Germinal center (tissue), 1 donor: Measurements from ENCODE around the gene SYPL1.
A peak's percentile ranks its signal among the peaks of the same experiment; 100 is the strongest.

Experiments
- DNase-seq: peaks from one replicate; pipeline ENCODE4 v3.0.0; 2012; ENCODE audit warnings: mixed read lengths, low spot score

SYPL1 gene

GRCh38 chr7:106121189-106121810 is 9.2 kb upstream of the SYPL1 start:
- no peak for DNase-seq

GRCh38 chr7:106120500-106120899 is 8.4 kb upstream of the SYPL1 start:
- no peak for DNase-seq

- no peak for DNase-seq
Observed at GRCh38 chr7:106119719-106120118, 7.6 kb upstream of the SYPL1 start.

- DNase-seq: no peak
Observed at GRCh38 chr7:106117786-106118544, 5.9 kb upstream of the SYPL1 start.

- DNase-seq: no peak
Observed at GRCh38 chr7:106116161-106116704, 4.1 kb upstream of the SYPL1 start.

GRCh38 chr7:106114716-106115383 is 2.7 kb upstream of the SYPL1 start:
- DNase-seq: peak; percentile 29

- DNase-seq: no peak
Observed at GRCh38 chr7:106112972-106113421, 885 bp upstream of the SYPL1 start.

- peak; percentile 46 for DNase-seq
Observed at GRCh38 chr7:106111655-106112117, 426 bp downstream of the SYPL1 start.

GRCh38 chr7:106110885-106111654 is 1.0 kb downstream of the SYPL1 start:
- DNase-seq: no peak

- DNase-seq: no peak
Observed at GRCh38 chr7:106110238-106110560, 1.9 kb downstream of the SYPL1 start.

- no peak for DNase-seq
Observed at GRCh38 chr7:106109521-106110237, 2.4 kb downstream of the SYPL1 start.

- DNase-seq: no peak
Observed at GRCh38 chr7:106108991-106109390, 3.1 kb downstream of the SYPL1 start.

GRCh38 chr7:106104721-106105260 is 7.3 kb downstream of the SYPL1 start:
- DNase-seq: no peak

- DNase-seq: no peak
Observed at GRCh38 chr7:106102387-106102966, 9.6 kb downstream of the SYPL1 start.

GRCh38 chr7:106101726-106102125 is 10.4 kb downstream of the SYPL1 start:
- no peak for DNase-seq

GRCh38 chr7:106100863-106101629 is 11.1 kb downstream of the SYPL1 start:
- DNase-seq: no peak

GRCh38 chr7:106099539-106099938 is 12.6 kb downstream of the SYPL1 start:
- DNase-seq: no peak

GRCh38 chr7:106098889-106099288 is 13.2 kb downstream of the SYPL1 start:
- DNase-seq: no peak

GRCh38 chr7:106095634-106096033 is 16.5 kb downstream of the SYPL1 start:
- DNase-seq: no peak

GRCh38 chr7:106094780-106095179 is 17.3 kb downstream of the SYPL1 start:
- no peak for DNase-seq
